ENCODE results near the gene DAD1. TPM values are rescaled to one million over a fixed set of nuclear protein-coding genes. Genes with fewer than 3 reads are reported as not detected.

Gene DAD1
- total and polyA plus RNA-seq, 12 donors, result 82.4 to 420 (median 136) TPM

DNA sequence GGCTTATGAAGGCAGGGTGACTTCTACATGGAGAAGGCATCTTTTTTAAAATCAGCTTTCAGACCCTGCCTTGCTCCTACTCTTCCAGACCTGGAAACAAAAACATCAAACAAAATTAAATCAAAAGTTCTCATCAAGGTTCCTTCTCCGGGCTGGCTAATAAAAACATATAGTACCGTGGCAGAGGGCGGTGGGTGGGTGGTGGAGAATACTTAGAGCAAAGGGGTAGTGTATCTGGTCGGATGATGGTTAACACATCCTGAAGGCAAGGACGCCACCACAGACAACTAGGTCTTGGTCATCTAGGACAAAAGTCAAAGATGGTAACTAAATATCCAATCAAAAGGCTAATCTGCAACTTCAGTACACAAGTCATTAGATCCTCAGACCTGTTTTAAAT lies 1.8 kb downstream of the DAD1 start:
- no peak for ATAC-seq
- intact Hi-C loops (cut with DNase I), result loop anchor here in 3 of 10 donors (5.0 to 10.0 kb wide), 3 partner anchors 128 to 478 kb away; partner anchors contain the start of gene OXA1L (in 1 of the 3)
- Histone ChIP-seq H3K27ac (peak overlapping the region in 5 of 10 donors; percentile 5 to 92 (median 15)), H3K27me3 (no peaks in the 10 kb centered on the region), H3K9me3 (no peaks in the 10 kb centered on the region), H3K4me1 (peaks cover 3 to 70% (median 53%) of the 10 kb centered on the region in 9 donors), H3K36me3 (peaks cover 0 to 26% (median 0%) of the 10 kb centered on the region in 9 donors), H3K4me3 (peak overlapping the region in 2 of 10 donors; percentile 71 to 76)
- no peak for TF ChIP-seq CTCF (IDR thresholded peaks at IDR 0.05)
- WGBS, 2 donors, result 91 to 92% methylated on average over 5 of the region's 5 CpGs
- no peak for DNase-seq

DNA sequence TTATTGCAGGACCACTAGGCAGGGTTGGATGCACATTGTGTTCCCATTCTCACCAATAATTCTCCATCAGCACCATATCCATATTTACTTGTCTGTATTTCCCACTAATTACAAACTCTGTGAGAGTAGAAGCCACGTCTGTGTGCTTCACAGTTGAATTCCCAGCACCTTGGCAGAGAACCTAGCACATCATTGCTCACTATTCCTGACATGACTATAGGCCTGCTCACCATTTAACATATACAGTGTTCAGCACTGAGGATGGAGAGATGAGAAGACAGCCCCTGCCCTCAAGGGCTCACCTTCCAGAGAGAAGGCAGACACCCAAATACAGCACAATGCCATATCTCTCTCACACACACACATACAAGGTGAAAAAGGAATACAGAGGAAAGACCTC lies 5.0 kb downstream of the DAD1 start:
- H3K27ac ChIP-seq, result no peak overlapping the region
- no peak for ATAC-seq
- intact Hi-C loops (cut with DNase I), result loop anchor here in 2 of 10 donors (10.0 kb wide), 2 partner anchors 131 to 481 kb away; no protein-coding TSS in a partner anchor

GRCh38 chr14:22580625-22581024 lies 8.4 kb downstream of the DAD1 start:
- H3K4me3 ChIP-seq, result no peak overlapping the region
- intact Hi-C loops (cut with DNase I), result loop anchor here in 2 of 10 donors (10.0 kb wide), 2 partner anchors 134 to 484 kb away; no protein-coding TSS in a partner anchor
- TF ChIP-seq CTCF (IDR thresholded peaks at IDR 0.05), result no peak
- DNase-seq (no peak), ATAC-seq (no peak)
- no peaks in the 10 kb centered on the region for H3K27me3 ChIP-seq
- peaks cover 0 to 42% (median 0%) of the 10 kb centered on the region in 9 donors for H3K36me3 ChIP-seq
- no peaks in the 10 kb centered on the region for H3K9me3 ChIP-seq
- peaks cover 0 to 43% (median 19%) of the 10 kb centered on the region in 9 donors for H3K4me1 ChIP-seq
- WGBS, 2 donors, result 61 to 70% methylated on average over 2 of the region's 2 CpGs
- H3K27ac ChIP-seq, result no peak overlapping the region

More for the DNA sequence above, 5.0 kb downstream of the DAD1 start:
- TF ChIP-seq CTCF (IDR thresholded peaks at IDR 0.05), result no peak
- Histone ChIP-seq H3K4me1 (peaks cover 3 to 61% (median 48%) of the 10 kb centered on the region in 9 donors), H3K9me3 (no peaks in the 10 kb centered on the region), H3K27me3 (no peaks in the 10 kb centered on the region), H3K36me3 (peaks cover 0 to 36% (median 0%) of the 10 kb centered on the region in 9 donors), H3K4me3 (no peak overlapping the region)
- no peak for DNase-seq
- 71 to 78% methylated on average over 1 of the region's 1 CpG for WGBS, 2 donors

DNA sequence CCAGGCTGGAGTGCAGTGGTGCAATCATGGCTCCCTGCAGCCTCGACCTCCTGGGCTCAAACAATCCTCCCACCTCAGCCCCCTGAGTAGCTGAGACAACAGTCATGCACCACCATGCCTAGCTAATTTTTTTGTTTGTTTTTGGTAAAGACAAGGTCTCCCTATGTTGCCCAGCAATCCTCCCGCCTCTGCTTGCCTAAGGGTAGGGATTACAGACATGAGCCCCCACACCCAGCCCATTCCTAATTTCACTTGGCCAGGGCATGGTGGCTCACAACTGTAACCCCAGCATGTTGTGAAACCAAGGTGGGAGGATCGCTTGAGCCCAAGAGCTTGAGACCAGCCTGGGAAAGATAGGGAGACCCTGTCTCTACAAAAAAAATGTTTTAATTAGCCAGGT lies 9.1 kb downstream of the DAD1 start:
- Histone ChIP-seq H3K27me3 (no peaks in the 10 kb centered on the region), H3K4me1 (peaks cover 0 to 36% (median 16%) of the 10 kb centered on the region in 9 donors), H3K36me3 (peaks cover 0 to 39% (median 2%) of the 10 kb centered on the region in 9 donors), H3K4me3 (no peak overlapping the region), H3K27ac (no peak overlapping the region), H3K9me3 (no peaks in the 10 kb centered on the region)
- DNase-seq (no peak), ATAC-seq (no peak)
- intact Hi-C loops (cut with DNase I), result loop anchor here in 3 of 10 donors (10.0 kb wide), 3 partner anchors 135 to 485 kb away; no protein-coding TSS in a partner anchor
- WGBS, 2 donors, result 89 to 90% methylated on average over 3 of the region's 3 CpGs
- no peak for TF ChIP-seq CTCF (IDR thresholded peaks at IDR 0.05)

Measured in heart right ventricle (tissue), 16 donors.